ENCODE data around the gene BOLA3. TPM values are rescaled to one million over a fixed set of nuclear protein-coding genes. Genes with fewer than 3 reads are reported as not detected.

Gene BOLA3
- total RNA-seq, 1 donor from 2014 or later, result 19.0 TPM

DNA sequence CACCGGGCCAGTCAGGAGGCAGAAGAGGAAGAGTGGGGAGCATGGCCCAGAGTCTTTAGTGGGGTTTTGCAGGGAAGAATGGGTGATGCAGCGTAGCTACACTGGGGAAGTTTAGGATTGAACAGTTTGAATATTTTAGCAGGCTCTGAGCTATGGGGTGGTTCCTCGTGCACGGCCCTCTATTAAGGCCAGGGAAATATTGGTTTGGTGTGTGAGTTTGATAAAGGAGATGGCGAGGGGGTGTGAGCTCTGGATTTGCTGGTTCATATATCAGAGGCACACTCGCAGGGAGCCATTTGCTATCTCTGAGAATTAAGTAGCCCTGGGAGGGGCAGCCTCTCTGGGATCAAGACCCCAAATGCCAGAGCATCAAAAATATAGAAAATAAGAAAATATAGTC is 50.1 kb downstream of the BOLA3 start:
- H3K4me1 Mint-ChIP-seq (ENCODE audit: unreplicated experiment), result no peaks in the 10 kb centered on the region
- no peak overlapping the region for H3K27ac Mint-ChIP-seq (ENCODE audit: unreplicated experiment)
- DNase-seq (ENCODE audit: low spot score), result no peak
- peaks cover 3% of the 10 kb centered on the region for H3K27me3 Mint-ChIP-seq (ENCODE audit: unreplicated experiment)
- H3K9me3 Mint-ChIP-seq (ENCODE audit: unreplicated experiment), result no peaks in the 10 kb centered on the region
- H3K4me3 Mint-ChIP-seq (ENCODE audit: unreplicated experiment), result no peak overlapping the region
- H3K36me3 Mint-ChIP-seq (ENCODE audit: low read depth, unreplicated experiment), result peaks cover 38% of the 10 kb centered on the region
- TF ChIP-seq, protein P1, sequence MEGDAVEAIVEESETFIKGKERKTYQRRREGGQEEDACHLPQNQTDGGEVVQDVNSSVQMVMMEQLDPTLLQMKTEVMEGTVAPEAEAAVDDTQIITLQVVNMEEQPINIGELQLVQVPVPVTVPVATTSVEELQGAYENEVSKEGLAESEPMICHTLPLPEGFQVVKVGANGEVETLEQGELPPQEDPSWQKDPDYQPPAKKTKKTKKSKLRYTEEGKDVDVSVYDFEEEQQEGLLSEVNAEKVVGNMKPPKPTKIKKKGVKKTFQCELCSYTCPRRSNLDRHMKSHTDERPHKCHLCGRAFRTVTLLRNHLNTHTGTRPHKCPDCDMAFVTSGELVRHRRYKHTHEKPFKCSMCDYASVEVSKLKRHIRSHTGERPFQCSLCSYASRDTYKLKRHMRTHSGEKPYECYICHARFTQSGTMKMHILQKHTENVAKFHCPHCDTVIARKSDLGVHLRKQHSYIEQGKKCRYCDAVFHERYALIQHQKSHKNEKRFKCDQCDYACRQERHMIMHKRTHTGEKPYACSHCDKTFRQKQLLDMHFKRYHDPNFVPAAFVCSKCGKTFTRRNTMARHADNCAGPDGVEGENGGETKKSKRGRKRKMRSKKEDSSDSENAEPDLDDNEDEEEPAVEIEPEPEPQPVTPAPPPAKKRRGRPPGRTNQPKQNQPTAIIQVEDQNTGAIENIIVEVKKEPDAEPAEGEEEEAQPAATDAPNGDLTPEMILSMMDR (IDR thresholded peaks at IDR 0.05; ENCODE audit: unreplicated experiment), result no peak

DNA sequence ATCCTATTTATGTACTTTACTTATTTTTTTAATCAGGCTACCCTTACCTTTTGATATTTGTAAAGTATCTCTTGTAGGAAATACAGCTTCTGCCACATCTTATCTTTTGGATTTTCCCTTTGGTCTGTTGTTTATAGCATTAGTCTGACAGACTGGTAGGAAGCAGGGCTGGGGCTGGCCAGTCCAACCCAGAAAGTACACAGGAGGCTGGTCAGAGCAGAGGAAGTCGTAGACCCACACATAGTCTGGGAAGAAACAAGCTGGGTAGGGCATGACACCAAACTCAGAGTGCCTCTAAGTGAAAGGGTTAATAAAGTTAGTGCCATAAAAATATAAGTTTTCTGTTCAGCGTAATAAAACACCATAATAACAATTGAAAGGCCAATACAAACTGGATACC is 51.7 kb downstream of the BOLA3 start:
- H3K36me3 Mint-ChIP-seq (ENCODE audit: low read depth, unreplicated experiment), result peaks cover 46% of the 10 kb centered on the region
- DNase-seq (ENCODE audit: low spot score), result no peak
- H3K4me3 Mint-ChIP-seq (ENCODE audit: unreplicated experiment), result no peak overlapping the region
- H3K4me1 Mint-ChIP-seq (ENCODE audit: unreplicated experiment), result no peaks in the 10 kb centered on the region
- TF ChIP-seq, protein P1 (IDR thresholded peaks at IDR 0.05; ENCODE audit: unreplicated experiment), result no peak
- no peak overlapping the region for H3K27ac Mint-ChIP-seq (ENCODE audit: unreplicated experiment)
- H3K9me3 Mint-ChIP-seq (ENCODE audit: unreplicated experiment), result no peaks in the 10 kb centered on the region
- H3K27me3 Mint-ChIP-seq (ENCODE audit: unreplicated experiment), result peaks cover 3% of the 10 kb centered on the region

DNA sequence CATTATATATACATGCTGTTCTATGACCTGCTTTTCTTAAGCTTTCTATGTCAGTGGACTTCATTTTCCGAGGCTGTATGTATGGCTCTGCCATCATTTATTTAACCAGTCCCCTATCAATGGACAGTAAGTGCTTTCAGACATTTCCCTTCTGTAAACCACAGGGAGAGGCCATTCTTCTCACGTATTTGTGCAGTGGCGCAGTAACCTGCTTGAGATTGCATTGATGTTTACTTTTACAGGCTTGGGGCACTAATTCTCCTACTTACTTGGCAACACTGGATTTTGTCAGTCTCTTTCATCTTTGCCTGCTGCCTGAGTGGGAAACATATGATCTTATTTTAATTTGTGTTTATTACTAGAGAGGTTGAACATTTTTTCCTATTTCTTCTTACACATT is 52.1 kb downstream of the BOLA3 start:
- Mint-ChIP-seq H3K27me3 (ENCODE audit: unreplicated experiment) (peaks cover 3% of the 10 kb centered on the region), H3K27ac (ENCODE audit: unreplicated experiment) (peak overlapping the region; percentile 22), H3K4me1 (ENCODE audit: unreplicated experiment) (no peaks in the 10 kb centered on the region), H3K36me3 (ENCODE audit: low read depth, unreplicated experiment) (peaks cover 44% of the 10 kb centered on the region), H3K9me3 (ENCODE audit: unreplicated experiment) (no peaks in the 10 kb centered on the region), H3K4me3 (ENCODE audit: unreplicated experiment) (no peak overlapping the region)
- TF ChIP-seq, protein P1 (IDR thresholded peaks at IDR 0.05; ENCODE audit: unreplicated experiment), result no peak
- DNase-seq (ENCODE audit: low spot score), result no peak

DNA sequence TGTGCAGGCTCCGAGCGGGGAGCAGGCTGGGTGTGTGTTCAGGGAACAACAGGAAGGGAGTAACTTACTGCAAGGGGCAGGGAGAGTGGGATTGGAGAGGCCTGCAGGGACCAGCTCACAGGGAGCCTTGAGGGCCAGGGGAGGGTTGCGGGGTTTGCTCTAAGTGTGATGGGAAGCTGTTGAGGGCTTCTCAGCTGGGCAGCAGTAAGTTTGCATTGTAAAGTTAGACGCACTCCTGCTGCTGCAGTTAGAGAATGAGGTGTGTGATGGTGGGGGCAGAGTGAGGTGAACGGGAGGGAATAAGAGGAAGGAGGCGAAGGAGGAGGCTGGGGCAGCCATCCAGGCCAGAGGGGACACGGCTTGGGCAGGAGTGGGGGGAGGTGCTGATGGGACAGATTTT is 53.4 kb downstream of the BOLA3 start:
- no peak overlapping the region for H3K27ac Mint-ChIP-seq (ENCODE audit: unreplicated experiment)
- peak overlapping the region; percentile 72 for H3K4me3 Mint-ChIP-seq (ENCODE audit: unreplicated experiment)
- H3K4me1 Mint-ChIP-seq (ENCODE audit: unreplicated experiment), result no peaks in the 10 kb centered on the region
- TF ChIP-seq, protein P1 (IDR thresholded peaks at IDR 0.05; ENCODE audit: unreplicated experiment), result no peak
- no peaks in the 10 kb centered on the region for H3K9me3 Mint-ChIP-seq (ENCODE audit: unreplicated experiment)
- no peak for DNase-seq (ENCODE audit: low spot score)
- H3K27me3 Mint-ChIP-seq (ENCODE audit: unreplicated experiment), result peaks cover 3% of the 10 kb centered on the region
- H3K36me3 Mint-ChIP-seq (ENCODE audit: low read depth, unreplicated experiment), result peaks cover 40% of the 10 kb centered on the region

DNA sequence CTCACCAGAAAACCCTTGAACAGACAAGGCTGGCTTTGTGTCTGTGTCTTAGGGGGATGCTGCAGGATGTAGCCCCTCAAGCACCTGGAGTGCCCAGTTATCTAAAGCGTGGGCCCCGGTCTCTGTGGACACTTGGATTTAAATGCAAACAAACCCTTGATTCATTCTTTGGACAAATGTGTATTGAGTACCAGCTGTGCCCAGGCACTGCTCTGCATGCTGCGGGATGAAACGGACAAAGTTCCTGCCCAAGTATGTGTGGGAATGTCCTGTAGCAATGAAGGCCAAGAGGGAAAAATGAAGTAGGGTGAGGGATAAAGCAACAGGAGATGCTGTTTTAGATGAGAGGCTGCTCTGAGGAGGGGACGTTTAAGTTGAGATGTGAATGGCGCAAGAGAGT is 53.9 kb downstream of the BOLA3 start:
- no peak overlapping the region for H3K27ac Mint-ChIP-seq (ENCODE audit: unreplicated experiment)
- no peaks in the 10 kb centered on the region for H3K9me3 Mint-ChIP-seq (ENCODE audit: unreplicated experiment)

More for the DNA sequence above, 53.9 kb downstream of the BOLA3 start:
- Mint-ChIP-seq H3K27me3 (ENCODE audit: unreplicated experiment) (peaks cover 3% of the 10 kb centered on the region), H3K36me3 (ENCODE audit: low read depth, unreplicated experiment) (peaks cover 39% of the 10 kb centered on the region), H3K4me3 (ENCODE audit: unreplicated experiment) (peak overlapping the region; percentile 72), H3K4me1 (ENCODE audit: unreplicated experiment) (peaks cover 3% of the 10 kb centered on the region)
- TF ChIP-seq, protein P1 (IDR thresholded peaks at IDR 0.05; ENCODE audit: unreplicated experiment), result no peak
- no peak for DNase-seq (ENCODE audit: low spot score)
